Measurements from ENCODE around the gene FAM186B.
A peak's percentile ranks its signal among the peaks of the same experiment; 100 is the strongest.

Gene FAM186B

DNA sequence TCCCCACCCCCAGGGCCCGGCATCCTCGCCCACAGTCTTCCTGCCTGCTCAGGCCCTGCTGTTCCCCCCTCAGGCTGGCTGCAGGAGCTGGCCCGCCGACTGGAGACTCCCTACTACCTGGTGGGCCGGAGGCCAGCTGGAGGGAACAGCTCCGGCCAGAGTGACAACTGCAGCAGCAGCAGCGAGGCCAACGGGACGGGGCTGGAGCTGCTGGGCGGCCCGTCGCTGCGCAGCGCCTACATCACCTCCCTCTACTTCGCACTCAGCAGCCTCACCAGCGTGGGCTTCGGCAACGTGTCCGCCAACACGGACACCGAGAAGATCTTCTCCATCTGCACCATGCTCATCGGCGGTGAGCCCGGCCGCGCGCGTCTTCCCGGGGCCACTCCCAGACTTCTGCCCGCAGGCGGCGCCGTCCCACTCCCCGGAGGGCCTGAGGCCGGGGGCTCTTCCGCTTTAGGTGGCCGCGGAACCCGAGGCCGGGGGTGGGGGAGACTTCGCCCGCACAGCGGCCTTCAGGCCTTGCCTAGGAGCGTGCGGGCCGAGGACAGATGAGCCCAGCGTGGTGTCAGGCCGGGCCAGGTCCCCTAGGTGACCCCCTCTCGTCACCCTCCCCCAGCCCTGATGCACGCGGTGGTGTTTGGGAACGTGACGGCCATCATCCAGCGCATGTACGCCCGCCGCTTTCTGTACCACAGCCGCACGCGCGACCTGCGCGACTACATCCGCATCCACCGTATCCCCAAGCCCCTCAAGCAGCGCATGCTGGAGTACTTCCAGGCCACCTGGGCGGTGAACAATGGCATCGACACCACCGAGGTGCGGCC, 56.4 kb downstream of the FAM186B start:
- 17% methylated on average over 49 of the region's 70 CpGs for WGBS (ENCODE audit: insufficient coverage)
- CTCF ChIA-PET, result interaction anchor here (0.9 to 19.6 kb wide), 6 partner anchors 11 to 224 kb away, joined by 3 to 223 read pairs (median 6); partner anchors contain the start of gene MCRS1
- no peak overlapping the region for H3K27ac ChIP-seq (ENCODE audit: insufficient read depth in 1 of 2, low read depth in 1 of 2, low read length in 2 of 2, poor library complexity in 1 of 2, severe bottlenecking in 2 of 2)

DNA sequence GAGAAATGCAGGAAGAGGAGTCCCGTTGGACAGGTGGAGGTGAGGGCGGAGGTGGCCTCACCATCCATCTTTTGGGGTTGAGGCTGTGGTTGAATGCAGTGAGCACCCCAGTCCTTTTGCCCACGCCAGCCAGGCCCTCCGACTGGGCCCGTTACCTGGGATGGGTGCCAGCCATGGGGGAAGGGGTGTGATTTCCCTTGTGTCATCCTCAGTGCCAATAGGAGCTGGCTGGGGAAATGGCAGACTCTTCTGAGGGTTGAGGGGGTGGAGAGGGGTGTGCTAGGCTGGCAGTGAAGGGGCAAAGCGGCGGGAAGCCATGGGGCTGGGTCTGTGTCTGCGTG, 57.0 kb downstream of the FAM186B start:
- Histone ChIP-seq H3K4me3 (ENCODE audit: control insufficient read depth in 1 of 7, extremely low read depth in 1 of 7, insufficient read depth in 4 of 7, low read depth in 2 of 7, low read length in 6 of 7) (peak overlapping the region in 5 of 7 experiments; percentile 36 to 75 (median 61)), H3K27me3 (replicated peaks in 2 of 5; ENCODE audit: control insufficient read depth in 4 of 5, insufficient read depth in 5 of 5, low read length in 4 of 5) (peaks cover 0 to 35% (median 20%) of the 10 kb centered on the region in 5 experiments)
- CTCF ChIA-PET, result interaction anchor here (0.9 to 19.6 kb wide), 4 partner anchors 10 to 224 kb away, joined by 3 to 223 read pairs (median 55); partner anchors contain the start of gene MCRS1

More for the DNA sequence above, 56.4 kb downstream of the FAM186B start:
- Histone ChIP-seq H3K27me3 (replicated peaks in 2 of 5; ENCODE audit: control insufficient read depth in 4 of 5, insufficient read depth in 5 of 5, low read length in 4 of 5) (peaks cover 0 to 32% (median 15%) of the 10 kb centered on the region in 5 experiments), H3K9me3 (ENCODE audit: control extremely low read depth in 1 of 5, control insufficient read depth in 4 of 5, insufficient read depth in 2 of 5, low read depth in 1 of 5, low read length in 4 of 5) (no peaks in the 10 kb centered on the region), H3K4me3 (ENCODE audit: control insufficient read depth in 1 of 7, extremely low read depth in 1 of 7, insufficient read depth in 4 of 7, low read depth in 2 of 7, low read length in 6 of 7) (peak overlapping the region in 6 of 7 experiments; percentile 30 to 75 (median 54)), H3K4me1 (ENCODE audit: control extremely low read depth in 1 of 4, control insufficient read depth in 4 of 4, insufficient read depth in 4 of 4, low read length in 3 of 4) (peaks cover 0 to 24% (median 14%) of the 10 kb centered on the region in 4 experiments), H3K36me3 (ENCODE audit: control insufficient read depth in 4 of 4, insufficient read depth in 4 of 4, low read length in 3 of 4) (no peaks in the 10 kb centered on the region)
- peak in 2 of 3 donors; percentile 58 to 66 for DNase-seq
- POLR2A ChIA-PET, result no interaction called here

DNA sequence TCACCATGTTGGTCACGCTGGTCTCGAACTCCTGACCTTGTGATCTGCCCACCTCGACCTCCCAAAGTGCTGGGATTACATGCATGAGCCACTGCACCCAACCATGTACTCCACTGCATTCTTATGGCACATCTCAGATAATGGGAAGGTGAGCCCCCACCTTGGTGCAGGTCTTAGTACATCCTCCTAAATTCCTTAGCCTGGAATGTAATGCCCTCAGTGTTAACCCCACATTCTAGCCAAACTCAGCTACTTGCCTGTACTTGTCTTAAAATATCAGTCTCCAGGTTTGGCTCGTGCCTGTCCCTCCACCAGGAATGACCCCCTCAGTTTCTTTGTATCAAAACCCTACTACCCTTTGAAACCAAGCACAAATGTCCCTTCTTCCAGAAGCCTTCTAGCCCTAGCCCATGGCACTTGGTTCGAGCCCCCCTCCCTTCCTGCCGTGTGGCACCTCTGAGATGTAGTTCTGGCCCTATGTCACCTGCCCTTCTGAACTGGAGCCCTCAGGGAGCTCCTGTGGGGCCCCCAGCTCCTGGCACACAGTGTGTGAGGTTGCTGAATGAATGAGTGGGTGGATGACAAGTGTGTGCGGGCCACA, 58.2 kb downstream of the FAM186B start:
- 93% methylated on average over 3 of the region's 7 CpGs for WGBS (ENCODE audit: insufficient coverage)
- Histone ChIP-seq H3K36me3 (ENCODE audit: control insufficient read depth in 4 of 4, insufficient read depth in 4 of 4, low read length in 3 of 4) (no peaks in the 10 kb centered on the region), H3K27me3 (replicated peaks in 2 of 5; ENCODE audit: control insufficient read depth in 4 of 5, insufficient read depth in 5 of 5, low read length in 4 of 5) (peaks cover 0 to 41% (median 26%) of the 10 kb centered on the region in 5 experiments), H3K27ac (ENCODE audit: insufficient read depth in 1 of 2, low read depth in 1 of 2, low read length in 2 of 2, poor library complexity in 1 of 2, severe bottlenecking in 2 of 2) (no peak overlapping the region), H3K9me3 (ENCODE audit: control extremely low read depth in 1 of 5, control insufficient read depth in 4 of 5, insufficient read depth in 2 of 5, low read depth in 1 of 5, low read length in 4 of 5) (no peaks in the 10 kb centered on the region), H3K4me1 (ENCODE audit: control extremely low read depth in 1 of 4, control insufficient read depth in 4 of 4, insufficient read depth in 4 of 4, low read length in 3 of 4) (peaks cover 0 to 19% (median 11%) of the 10 kb centered on the region in 4 experiments), H3K4me3 (ENCODE audit: control insufficient read depth in 1 of 7, extremely low read depth in 1 of 7, insufficient read depth in 4 of 7, low read depth in 2 of 7, low read length in 6 of 7) (no peak overlapping the region)
- CTCF ChIA-PET, result interaction anchor here (0.9 to 19.6 kb wide), 4 partner anchors 10 to 189 kb away, joined by 3 to 223 read pairs (median 6); no protein-coding TSS in a partner anchor
- POLR2A ChIA-PET, result no interaction called here
- DNase-seq, result no peak

More for the DNA sequence above, 57.0 kb downstream of the FAM186B start:
- POLR2A ChIA-PET, result no interaction called here
- Histone ChIP-seq H3K27ac (ENCODE audit: insufficient read depth in 1 of 2, low read depth in 1 of 2, low read length in 2 of 2, poor library complexity in 1 of 2, severe bottlenecking in 2 of 2) (no peak overlapping the region), H3K4me1 (ENCODE audit: control extremely low read depth in 1 of 4, control insufficient read depth in 4 of 4, insufficient read depth in 4 of 4, low read length in 3 of 4) (peaks cover 0 to 24% (median 14%) of the 10 kb centered on the region in 4 experiments), H3K9me3 (ENCODE audit: control extremely low read depth in 1 of 5, control insufficient read depth in 4 of 5, insufficient read depth in 2 of 5, low read depth in 1 of 5, low read length in 4 of 5) (no peaks in the 10 kb centered on the region), H3K36me3 (ENCODE audit: control insufficient read depth in 4 of 4, insufficient read depth in 4 of 4, low read length in 3 of 4) (no peaks in the 10 kb centered on the region)
- no peak for DNase-seq
- 13% methylated on average over 6 of the region's 8 CpGs for whole genome bisulfite sequencing (ENCODE audit: insufficient coverage)

DNA sequence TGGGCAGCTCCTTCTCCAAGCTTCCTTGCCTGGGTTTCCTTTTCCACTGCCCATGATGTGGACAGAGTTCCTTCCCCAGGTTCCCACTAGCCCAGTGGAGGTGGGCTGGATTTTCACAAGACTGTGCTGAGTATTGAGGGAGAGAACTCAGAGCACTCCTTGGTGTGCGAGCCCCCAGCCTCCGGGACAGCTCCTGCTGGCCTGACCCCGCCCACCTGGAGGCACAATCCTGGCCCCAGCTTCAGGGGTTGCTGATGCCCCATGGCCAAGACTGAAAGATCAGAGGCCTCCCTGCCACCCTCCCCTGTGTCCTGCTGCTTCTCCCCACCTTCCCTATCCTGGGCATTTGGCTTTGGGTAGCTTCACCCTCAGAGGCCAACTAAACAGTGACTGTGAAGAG, 59.0 kb downstream of the FAM186B start:
- ChIA-PET CTCF (interaction anchor here (1.7 to 19.6 kb wide), 4 partner anchors 8 to 189 kb away, joined by 4 to 223 read pairs (median 8); no protein-coding TSS in a partner anchor), POLR2A (no interaction called here)
- no peak overlapping the region for H3K4me3 ChIP-seq (ENCODE audit: control insufficient read depth in 1 of 7, extremely low read depth in 1 of 7, insufficient read depth in 4 of 7, low read depth in 2 of 7, low read length in 6 of 7)
- H3K4me1 ChIP-seq (ENCODE audit: control extremely low read depth in 1 of 4, control insufficient read depth in 4 of 4, insufficient read depth in 4 of 4, low read length in 3 of 4), result peaks cover 0 to 17% (median 10%) of the 10 kb centered on the region in 4 experiments
- H3K9me3 ChIP-seq (ENCODE audit: control extremely low read depth in 1 of 5, control insufficient read depth in 4 of 5, insufficient read depth in 2 of 5, low read depth in 1 of 5, low read length in 4 of 5), result no peaks in the 10 kb centered on the region
- H3K27ac ChIP-seq (ENCODE audit: insufficient read depth in 1 of 2, low read depth in 1 of 2, low read length in 2 of 2, poor library complexity in 1 of 2, severe bottlenecking in 2 of 2), result no peak overlapping the region
- peaks cover 0 to 42% (median 26%) of the 10 kb centered on the region in 5 experiments for H3K27me3 ChIP-seq (replicated peaks in 2 of 5; ENCODE audit: control insufficient read depth in 4 of 5, insufficient read depth in 5 of 5, low read length in 4 of 5)
- H3K36me3 ChIP-seq (ENCODE audit: control insufficient read depth in 4 of 4, insufficient read depth in 4 of 4, low read length in 3 of 4), result no peaks in the 10 kb centered on the region
- WGBS (ENCODE audit: insufficient coverage), result 100% methylated on average over 2 of the region's 3 CpGs
- no peak for DNase-seq

DNA sequence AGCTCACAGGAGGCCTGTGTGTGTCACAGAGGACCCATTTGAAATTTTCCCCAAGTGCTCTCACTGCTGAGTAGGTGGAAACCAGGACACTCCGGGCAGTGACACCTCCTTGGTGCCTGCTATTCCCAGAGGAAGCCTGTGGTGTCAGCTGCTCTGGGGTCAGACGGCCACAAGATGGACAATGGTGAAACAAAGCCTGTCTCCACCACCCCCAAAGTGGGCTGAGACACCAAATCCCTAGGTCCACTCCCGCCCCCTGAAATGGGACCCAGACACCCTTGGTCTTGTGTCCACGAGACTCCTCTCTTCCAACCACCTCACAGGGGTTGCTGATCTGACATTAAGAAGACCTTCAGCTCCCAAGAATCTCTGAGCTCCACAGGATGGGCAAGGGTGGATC, 59.6 kb downstream of the FAM186B start:
- POLR2A ChIA-PET, result no interaction called here
- no peaks in the 10 kb centered on the region for H3K36me3 ChIP-seq (ENCODE audit: control insufficient read depth in 4 of 4, insufficient read depth in 4 of 4, low read length in 3 of 4)
- no peak overlapping the region for H3K27ac ChIP-seq (ENCODE audit: insufficient read depth in 1 of 2, low read depth in 1 of 2, low read length in 2 of 2, poor library complexity in 1 of 2, severe bottlenecking in 2 of 2)
- 92% methylated on average over 4 of the region's 4 CpGs for WGBS (ENCODE audit: insufficient coverage)
- no peak overlapping the region for H3K4me3 ChIP-seq (ENCODE audit: control insufficient read depth in 1 of 7, extremely low read depth in 1 of 7, insufficient read depth in 4 of 7, low read depth in 2 of 7, low read length in 6 of 7)
- DNase-seq, result no peak
- H3K4me1 ChIP-seq (ENCODE audit: control extremely low read depth in 1 of 4, control insufficient read depth in 4 of 4, insufficient read depth in 4 of 4, low read length in 3 of 4), result peaks cover 0 to 17% (median 10%) of the 10 kb centered on the region in 4 experiments
- H3K27me3 ChIP-seq (replicated peaks in 2 of 5; ENCODE audit: control insufficient read depth in 4 of 5, insufficient read depth in 5 of 5, low read length in 4 of 5), result peaks cover 0 to 45% (median 28%) of the 10 kb centered on the region in 5 experiments
- H3K9me3 ChIP-seq (ENCODE audit: control extremely low read depth in 1 of 5, control insufficient read depth in 4 of 5, insufficient read depth in 2 of 5, low read depth in 1 of 5, low read length in 4 of 5), result no peaks in the 10 kb centered on the region
- CTCF ChIA-PET, result interaction anchor here (1.7 to 19.6 kb wide), 3 partner anchors 8 to 34 kb away, joined by 4 to 223 read pairs (median 8); no protein-coding TSS in a partner anchor

DNA sequence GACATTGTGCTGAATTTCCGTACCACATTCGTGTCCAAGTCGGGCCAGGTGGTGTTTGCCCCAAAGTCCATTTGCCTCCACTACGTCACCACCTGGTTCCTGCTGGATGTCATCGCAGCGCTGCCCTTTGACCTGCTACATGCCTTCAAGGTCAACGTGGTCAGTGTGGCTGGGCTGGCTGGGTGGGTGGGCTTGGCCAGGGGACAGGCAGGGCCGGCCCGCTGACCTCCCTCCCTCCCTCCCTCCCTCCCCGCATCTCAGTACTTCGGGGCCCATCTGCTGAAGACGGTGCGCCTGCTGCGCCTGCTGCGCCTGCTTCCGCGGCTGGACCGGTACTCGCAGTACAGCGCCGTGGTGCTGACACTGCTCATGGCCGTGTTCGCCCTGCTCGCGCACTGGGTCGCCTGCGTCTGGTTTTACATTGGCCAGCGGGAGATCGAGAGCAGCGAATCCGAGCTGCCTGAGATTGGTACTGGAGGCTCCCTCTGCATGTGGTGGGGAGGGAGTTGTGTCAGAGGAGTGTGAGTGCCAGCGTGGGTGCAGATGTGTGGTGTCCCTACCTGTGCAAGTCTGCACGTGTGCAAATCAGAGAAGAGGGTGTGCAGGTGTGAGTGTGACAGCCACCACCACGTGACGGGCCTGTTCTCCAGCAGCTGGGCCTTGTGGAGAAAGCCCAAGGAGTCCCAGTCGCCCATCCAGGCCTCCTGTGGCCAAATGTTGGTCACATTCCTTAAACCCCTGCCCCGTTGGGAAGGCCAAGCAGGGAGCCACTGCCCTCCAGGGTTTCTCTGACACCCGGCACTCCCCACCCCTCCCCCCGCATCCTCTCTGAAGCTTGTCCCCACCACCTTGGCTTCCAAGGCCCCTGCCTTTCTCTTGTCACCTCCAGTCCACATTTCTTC, 61.3 kb downstream of the FAM186B start:
- H3K4me3 ChIP-seq (ENCODE audit: control insufficient read depth in 1 of 7, extremely low read depth in 1 of 7, insufficient read depth in 4 of 7, low read depth in 2 of 7, low read length in 6 of 7), result no peak overlapping the region
- ChIA-PET POLR2A (no interaction called here), CTCF (interaction anchor here (1.0 to 2.2 kb wide), 3 partner anchors 10 to 39 kb away, joined by 3 to 8 read pairs (median 4); no protein-coding TSS in a partner anchor)
- peaks cover 0 to 19% (median 12%) of the 10 kb centered on the region in 4 experiments for H3K4me1 ChIP-seq (ENCODE audit: control extremely low read depth in 1 of 4, control insufficient read depth in 4 of 4, insufficient read depth in 4 of 4, low read length in 3 of 4)
- no peak for DNase-seq
- no peaks in the 10 kb centered on the region for H3K36me3 ChIP-seq (ENCODE audit: control insufficient read depth in 4 of 4, insufficient read depth in 4 of 4, low read length in 3 of 4)
- 50% methylated on average over 31 of the region's 39 CpGs for WGBS (ENCODE audit: insufficient coverage)
- peaks cover 0 to 61% (median 45%) of the 10 kb centered on the region in 5 experiments for H3K27me3 ChIP-seq (replicated peaks in 2 of 5; ENCODE audit: control insufficient read depth in 4 of 5, insufficient read depth in 5 of 5, low read length in 4 of 5)
- no peak overlapping the region for H3K27ac ChIP-seq (ENCODE audit: insufficient read depth in 1 of 2, low read depth in 1 of 2, low read length in 2 of 2, poor library complexity in 1 of 2, severe bottlenecking in 2 of 2)
- H3K9me3 ChIP-seq (ENCODE audit: control extremely low read depth in 1 of 5, control insufficient read depth in 4 of 5, insufficient read depth in 2 of 5, low read depth in 1 of 5, low read length in 4 of 5), result no peaks in the 10 kb centered on the region

Data from common myeloid progenitor, CD34-positive (primary cell).